Ovary (tissue), 3 donors: ENCODE data around the gene SCAND1.

ENCODE experiments used
- POLR2A ChIP-seq: fragments of 450-650 bp; IDR thresholded peaks from one replicate; pipeline ENCODE4 v1.6.1; 2017; ENCODE audit warnings: antibody characterized with exemption, mild to moderate bottlenecking, moderate library complexity
- TF ChIP-seq, protein P1 (sequence below), 3 donors: fragments of 450-650 bp in 2 of 3; fragments of 200-600 bp in 1 of 3; IDR thresholded peaks; one replicate each; pipeline versions ENCODE4 v1.5.1 to v1.8.0; 2016 to 2022; ENCODE audit warnings: antibody characterized with exemption in 3 of 3, mild to moderate bottlenecking in 1 of 3
- donor health status: DM: no; HTN: no; CAD: no.

DNA sequence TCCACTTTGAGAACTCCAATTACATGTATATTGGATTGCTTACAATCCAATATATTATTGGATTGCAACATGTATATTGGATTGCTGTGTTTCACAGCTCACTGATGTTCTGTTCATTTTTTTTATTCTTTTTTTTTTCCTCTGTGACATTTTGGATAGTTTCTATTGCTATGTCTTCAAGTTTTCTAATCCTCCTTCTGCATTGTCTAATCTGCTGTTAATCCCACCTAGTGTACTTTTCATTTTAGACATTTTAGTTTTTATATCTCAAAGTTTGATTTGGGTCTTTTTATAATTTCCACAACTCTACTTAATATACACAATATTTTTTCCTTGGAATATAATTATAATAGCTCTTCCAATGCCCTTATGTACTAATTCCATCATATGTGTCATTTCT, 48.6 kb upstream of the SCAND1 start:
- TF ChIP-seq, protein P1, sequence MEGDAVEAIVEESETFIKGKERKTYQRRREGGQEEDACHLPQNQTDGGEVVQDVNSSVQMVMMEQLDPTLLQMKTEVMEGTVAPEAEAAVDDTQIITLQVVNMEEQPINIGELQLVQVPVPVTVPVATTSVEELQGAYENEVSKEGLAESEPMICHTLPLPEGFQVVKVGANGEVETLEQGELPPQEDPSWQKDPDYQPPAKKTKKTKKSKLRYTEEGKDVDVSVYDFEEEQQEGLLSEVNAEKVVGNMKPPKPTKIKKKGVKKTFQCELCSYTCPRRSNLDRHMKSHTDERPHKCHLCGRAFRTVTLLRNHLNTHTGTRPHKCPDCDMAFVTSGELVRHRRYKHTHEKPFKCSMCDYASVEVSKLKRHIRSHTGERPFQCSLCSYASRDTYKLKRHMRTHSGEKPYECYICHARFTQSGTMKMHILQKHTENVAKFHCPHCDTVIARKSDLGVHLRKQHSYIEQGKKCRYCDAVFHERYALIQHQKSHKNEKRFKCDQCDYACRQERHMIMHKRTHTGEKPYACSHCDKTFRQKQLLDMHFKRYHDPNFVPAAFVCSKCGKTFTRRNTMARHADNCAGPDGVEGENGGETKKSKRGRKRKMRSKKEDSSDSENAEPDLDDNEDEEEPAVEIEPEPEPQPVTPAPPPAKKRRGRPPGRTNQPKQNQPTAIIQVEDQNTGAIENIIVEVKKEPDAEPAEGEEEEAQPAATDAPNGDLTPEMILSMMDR (IDR thresholded peaks at IDR 0.05), result no peak
- no peak for TF ChIP-seq POLR2A
